ENCODE data around the gene PNKD.

PNKD gene

DNA sequence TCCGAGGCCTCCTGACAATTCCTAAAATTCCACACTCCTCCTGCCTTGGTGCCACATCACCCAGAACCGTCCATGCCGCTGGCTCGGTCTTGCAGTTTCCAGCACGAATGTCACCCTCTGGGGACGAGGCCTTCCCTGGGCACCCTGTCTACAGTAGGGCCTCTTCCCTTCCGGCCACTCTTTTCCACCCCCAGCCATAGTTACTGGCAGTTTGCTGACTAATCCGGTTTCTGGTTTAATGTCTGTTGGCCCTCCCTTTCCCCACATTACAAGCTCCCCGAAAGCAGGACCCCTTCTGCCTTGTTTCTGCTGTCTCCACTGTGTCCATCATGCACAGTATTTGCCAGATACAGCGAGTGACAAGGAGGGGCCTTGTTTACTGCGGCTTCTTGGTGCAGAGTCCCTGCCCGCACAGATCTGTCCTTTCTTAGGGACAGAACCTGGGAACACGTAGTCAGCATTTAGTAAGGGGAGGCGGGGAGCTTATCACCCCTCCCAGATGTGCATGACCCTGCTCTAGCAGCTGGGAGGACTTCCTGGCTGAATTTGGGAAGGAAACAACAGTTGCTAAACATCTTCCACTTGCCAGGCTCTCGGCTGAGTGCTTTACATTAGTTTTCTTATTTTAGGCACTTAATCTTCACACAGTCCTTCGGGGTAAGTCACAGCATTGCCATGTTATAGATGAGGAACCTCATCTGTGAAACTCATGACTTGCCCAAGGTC lies 62.8 kb downstream of the PNKD start:
- Histone ChIP-seq H3K4me3 (ENCODE audit: low read length) (no peak overlapping the region), H3K36me3 (ENCODE audit: control insufficient read depth, insufficient read depth, low read length) (no peaks in the 10 kb centered on the region), H3K27me3 (ENCODE audit: control insufficient read depth, insufficient read depth, low read length) (no peaks in the 10 kb centered on the region), H3K27ac (ENCODE audit: low read depth, low read length) (no peak overlapping the region), H3K9ac (ENCODE audit: low read length) (no peak overlapping the region), H3K4me1 (ENCODE audit: control insufficient read depth, insufficient read depth, low read length) (no peaks in the 10 kb centered on the region)

DNA sequence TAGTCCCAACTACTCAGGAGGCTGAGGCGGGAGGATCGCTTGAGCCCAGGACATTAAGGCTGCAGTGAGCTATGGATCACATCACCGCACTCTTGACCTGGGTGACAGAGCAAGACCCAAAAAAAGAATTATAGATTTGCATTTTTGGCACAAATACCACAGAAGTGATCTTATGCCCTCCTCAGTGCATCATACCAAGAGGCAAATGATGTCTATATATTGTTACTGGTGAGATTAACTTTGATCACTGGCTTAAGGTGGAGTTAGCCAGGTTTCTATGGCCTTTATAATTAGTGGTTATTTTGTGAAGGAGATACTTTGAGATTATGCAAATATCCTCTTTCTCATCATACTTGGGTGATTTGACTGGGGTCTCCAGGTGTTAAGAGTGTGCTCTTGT lies 64.2 kb downstream of the PNKD start:
- H3K36me3 ChIP-seq (ENCODE audit: control insufficient read depth, insufficient read depth, low read length): no peaks in the 10 kb centered on the region
- H3K27ac ChIP-seq (ENCODE audit: low read depth, low read length): no peak overlapping the region

DNA sequence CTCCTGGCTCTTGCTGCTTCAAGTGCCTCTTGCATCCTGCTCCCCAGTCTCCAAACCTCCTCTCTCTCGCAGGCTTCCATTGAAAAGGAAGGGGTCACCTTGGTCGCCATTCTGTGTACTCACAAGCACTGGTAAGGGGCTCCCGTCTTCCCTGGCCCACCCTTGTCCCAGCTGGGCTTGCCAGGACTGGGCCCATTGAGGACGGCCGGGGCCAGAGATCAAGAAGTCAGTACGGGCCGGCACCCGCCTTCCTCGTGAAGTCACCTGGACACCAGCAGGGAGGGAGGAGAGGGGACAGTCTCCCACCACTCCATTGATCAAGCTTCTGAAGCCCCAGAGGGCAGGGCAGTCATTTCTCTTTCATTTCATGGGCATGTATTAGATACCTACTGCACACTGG lies 70.3 kb downstream of the PNKD start:
- no peaks in the 10 kb centered on the region for H3K4me1 ChIP-seq (ENCODE audit: control insufficient read depth, insufficient read depth, low read length)
- H3K27me3 ChIP-seq (ENCODE audit: control insufficient read depth, insufficient read depth, low read length): no peaks in the 10 kb centered on the region
- H3K9ac ChIP-seq (ENCODE audit: low read length): no peak overlapping the region
- H3K36me3 ChIP-seq (ENCODE audit: control insufficient read depth, insufficient read depth, low read length): no peaks in the 10 kb centered on the region
- H3K27ac ChIP-seq (ENCODE audit: low read depth, low read length): no peak overlapping the region
- H3K4me3 ChIP-seq (ENCODE audit: low read length): no peak overlapping the region

More for the DNA sequence above, 64.2 kb downstream of the PNKD start:
- Histone ChIP-seq H3K27me3 (ENCODE audit: control insufficient read depth, insufficient read depth, low read length) (no peaks in the 10 kb centered on the region), H3K4me3 (ENCODE audit: low read length) (no peak overlapping the region), H3K4me1 (ENCODE audit: control insufficient read depth, insufficient read depth, low read length) (no peaks in the 10 kb centered on the region), H3K9ac (ENCODE audit: low read length) (no peak overlapping the region)

DNA sequence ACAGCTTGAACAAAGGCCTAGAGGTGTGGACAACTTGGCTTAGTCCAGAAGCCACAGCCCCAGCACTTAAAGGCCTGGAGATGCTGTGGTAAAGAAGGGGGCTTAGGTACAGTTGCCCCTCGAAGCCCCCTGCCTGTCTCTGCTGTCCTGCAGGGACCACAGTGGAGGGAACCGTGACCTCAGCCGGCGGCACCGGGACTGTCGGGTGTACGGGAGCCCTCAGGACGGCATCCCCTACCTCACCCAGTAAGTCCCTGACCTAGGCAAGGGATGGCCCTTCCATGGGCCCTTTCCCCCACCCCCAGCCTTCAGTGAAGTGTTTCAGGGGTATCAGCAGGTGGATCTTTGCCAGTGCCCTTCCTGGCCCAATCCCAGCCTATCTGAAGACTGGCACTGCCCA lies 71.1 kb downstream of the PNKD start:
- H3K27ac ChIP-seq (ENCODE audit: low read depth, low read length): no peak overlapping the region
- H3K36me3 ChIP-seq (ENCODE audit: control insufficient read depth, insufficient read depth, low read length): no peaks in the 10 kb centered on the region
- H3K4me1 ChIP-seq (ENCODE audit: control insufficient read depth, insufficient read depth, low read length): no peaks in the 10 kb centered on the region
- H3K9ac ChIP-seq (ENCODE audit: low read length): no peak overlapping the region
- no peaks in the 10 kb centered on the region for H3K27me3 ChIP-seq (ENCODE audit: control insufficient read depth, insufficient read depth, low read length)
- no peak overlapping the region for H3K4me3 ChIP-seq (ENCODE audit: low read length)

DNA sequence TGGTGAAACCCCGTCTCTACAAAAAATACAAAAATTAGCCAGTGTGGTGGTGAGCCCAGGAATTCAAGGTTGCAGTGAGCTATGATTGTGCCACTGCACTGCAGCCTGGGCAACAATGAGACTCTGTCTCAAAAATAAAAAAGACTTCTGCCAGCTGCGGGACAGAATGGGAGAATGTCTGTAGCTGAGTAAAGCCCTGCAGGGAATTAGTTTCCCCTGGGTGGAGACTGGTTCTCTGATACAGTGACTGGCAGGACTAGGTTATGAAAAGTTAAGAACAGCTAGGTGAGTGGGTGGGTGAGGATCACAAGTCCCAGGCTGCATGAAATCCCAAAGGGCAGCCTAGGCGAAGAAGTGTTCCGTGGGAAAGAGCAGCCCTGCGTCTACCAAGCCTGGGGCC lies 72.5 kb downstream of the PNKD start:
- H3K4me3 ChIP-seq (ENCODE audit: low read length): no peak overlapping the region
- no peak overlapping the region for H3K9ac ChIP-seq (ENCODE audit: low read length)
- no peaks in the 10 kb centered on the region for H3K4me1 ChIP-seq (ENCODE audit: control insufficient read depth, insufficient read depth, low read length)
- no peaks in the 10 kb centered on the region for H3K27me3 ChIP-seq (ENCODE audit: control insufficient read depth, insufficient read depth, low read length)
- H3K36me3 ChIP-seq (ENCODE audit: control insufficient read depth, insufficient read depth, low read length): no peaks in the 10 kb centered on the region
- H3K27ac ChIP-seq (ENCODE audit: low read depth, low read length): no peak overlapping the region

DNA sequence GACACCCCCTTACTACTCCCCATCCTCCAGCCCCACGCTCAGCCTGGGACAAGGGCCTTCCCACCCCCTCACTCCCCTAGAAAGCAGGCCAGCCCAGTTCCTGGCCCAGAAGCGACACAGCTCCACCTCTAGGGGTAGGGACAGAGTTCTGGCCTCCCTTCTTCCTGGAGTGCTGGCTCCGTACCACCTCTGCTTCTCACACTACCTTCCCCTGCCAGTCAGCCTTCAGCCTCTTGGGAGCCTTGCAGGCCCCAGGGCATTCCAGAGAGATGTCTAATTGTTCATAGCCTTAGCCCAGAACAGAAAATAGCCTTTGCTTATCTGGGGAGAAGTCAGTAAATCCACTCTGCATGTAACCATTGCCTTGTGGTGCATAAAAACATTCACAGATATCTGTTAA lies 73.3 kb downstream of the PNKD start:
- Histone ChIP-seq H3K36me3 (ENCODE audit: control insufficient read depth, insufficient read depth, low read length) (no peaks in the 10 kb centered on the region), H3K27me3 (ENCODE audit: control insufficient read depth, insufficient read depth, low read length) (no peaks in the 10 kb centered on the region), H3K27ac (ENCODE audit: low read depth, low read length) (no peak overlapping the region), H3K4me1 (ENCODE audit: control insufficient read depth, insufficient read depth, low read length) (no peaks in the 10 kb centered on the region), H3K9ac (ENCODE audit: low read length) (no peak overlapping the region), H3K4me3 (ENCODE audit: low read length) (no peak overlapping the region)

DNA sequence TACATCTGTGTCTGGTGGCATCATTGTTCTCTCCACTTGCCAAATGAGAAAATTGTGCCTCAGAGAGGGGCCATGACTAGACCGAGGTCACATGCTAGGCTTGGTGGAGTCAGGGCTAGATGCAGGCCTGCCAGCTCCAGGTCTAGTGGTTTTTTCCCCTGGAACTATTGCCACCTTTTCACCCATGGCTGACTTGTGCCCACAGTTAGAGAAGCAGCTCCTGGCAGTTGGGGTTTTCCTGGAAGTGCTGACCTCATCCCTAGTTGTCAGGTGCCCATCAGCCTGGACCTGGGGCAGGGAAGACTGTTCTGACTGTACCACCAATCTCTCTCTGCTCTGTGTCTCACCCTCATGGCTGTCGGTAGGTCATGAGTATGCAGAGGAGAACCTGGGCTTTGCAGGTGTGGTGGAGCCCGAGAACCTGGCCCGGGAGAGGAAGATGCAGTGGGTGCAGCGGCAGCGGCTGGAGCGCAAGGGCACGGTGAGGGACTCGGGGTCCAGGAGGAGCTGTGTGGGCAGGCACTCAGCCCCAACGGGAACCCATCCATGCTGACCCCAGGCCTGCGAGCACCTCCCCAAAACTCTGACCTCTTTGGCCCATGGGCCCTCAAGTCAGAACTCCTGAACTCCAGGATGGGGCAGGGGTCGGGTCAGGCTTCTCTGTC lies 73.9 kb downstream of the PNKD start:
- no peaks in the 10 kb centered on the region for H3K36me3 ChIP-seq (ENCODE audit: control insufficient read depth, insufficient read depth, low read length)
- H3K4me1 ChIP-seq (ENCODE audit: control insufficient read depth, insufficient read depth, low read length): no peaks in the 10 kb centered on the region
- H3K27ac ChIP-seq (ENCODE audit: low read depth, low read length): no peak overlapping the region

DNA sequence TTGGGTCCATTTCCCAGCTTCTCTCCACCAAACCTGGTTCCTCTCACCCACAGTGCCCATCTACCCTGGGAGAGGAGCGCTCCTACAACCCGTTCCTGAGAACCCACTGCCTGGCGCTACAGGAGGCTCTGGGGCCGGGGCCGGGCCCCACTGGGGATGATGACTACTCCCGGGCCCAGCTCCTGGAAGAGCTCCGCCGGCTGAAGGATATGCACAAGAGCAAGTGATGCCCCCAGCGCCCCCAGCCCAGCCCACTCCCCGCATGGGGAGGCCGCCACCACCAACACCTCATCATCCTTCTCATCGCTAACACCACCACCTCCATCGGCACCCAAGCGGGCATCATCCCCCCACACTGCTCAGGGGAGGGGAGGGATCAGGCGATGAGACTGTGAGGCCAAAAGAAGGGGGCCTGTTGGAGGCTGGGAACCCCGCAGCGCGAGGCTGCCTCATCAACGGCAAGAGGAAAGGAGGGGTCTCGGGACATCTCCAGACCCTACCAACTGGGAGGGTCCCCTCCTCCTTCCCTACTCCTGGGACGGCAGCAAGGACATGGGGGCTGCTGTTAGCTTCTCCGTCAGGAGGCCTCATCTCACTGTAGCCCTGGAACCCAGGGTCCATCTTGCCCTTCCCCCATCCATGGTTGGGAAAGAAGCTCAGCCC lies 74.6 kb downstream of the PNKD start:
- H3K9ac ChIP-seq (ENCODE audit: low read length): no peak overlapping the region
- H3K4me1 ChIP-seq (ENCODE audit: control insufficient read depth, insufficient read depth, low read length): no peaks in the 10 kb centered on the region
- no peak overlapping the region for H3K4me3 ChIP-seq (ENCODE audit: low read length)
- H3K27ac ChIP-seq (ENCODE audit: low read depth, low read length): no peak overlapping the region
- H3K27me3 ChIP-seq (ENCODE audit: control insufficient read depth, insufficient read depth, low read length): no peaks in the 10 kb centered on the region
- H3K36me3 ChIP-seq (ENCODE audit: control insufficient read depth, insufficient read depth, low read length): no peaks in the 10 kb centered on the region

More for the DNA sequence above, 73.9 kb downstream of the PNKD start:
- H3K9ac ChIP-seq (ENCODE audit: low read length): no peak overlapping the region
- no peak overlapping the region for H3K4me3 ChIP-seq (ENCODE audit: low read length)
- H3K27me3 ChIP-seq (ENCODE audit: control insufficient read depth, insufficient read depth, low read length): no peaks in the 10 kb centered on the region

DNA sequence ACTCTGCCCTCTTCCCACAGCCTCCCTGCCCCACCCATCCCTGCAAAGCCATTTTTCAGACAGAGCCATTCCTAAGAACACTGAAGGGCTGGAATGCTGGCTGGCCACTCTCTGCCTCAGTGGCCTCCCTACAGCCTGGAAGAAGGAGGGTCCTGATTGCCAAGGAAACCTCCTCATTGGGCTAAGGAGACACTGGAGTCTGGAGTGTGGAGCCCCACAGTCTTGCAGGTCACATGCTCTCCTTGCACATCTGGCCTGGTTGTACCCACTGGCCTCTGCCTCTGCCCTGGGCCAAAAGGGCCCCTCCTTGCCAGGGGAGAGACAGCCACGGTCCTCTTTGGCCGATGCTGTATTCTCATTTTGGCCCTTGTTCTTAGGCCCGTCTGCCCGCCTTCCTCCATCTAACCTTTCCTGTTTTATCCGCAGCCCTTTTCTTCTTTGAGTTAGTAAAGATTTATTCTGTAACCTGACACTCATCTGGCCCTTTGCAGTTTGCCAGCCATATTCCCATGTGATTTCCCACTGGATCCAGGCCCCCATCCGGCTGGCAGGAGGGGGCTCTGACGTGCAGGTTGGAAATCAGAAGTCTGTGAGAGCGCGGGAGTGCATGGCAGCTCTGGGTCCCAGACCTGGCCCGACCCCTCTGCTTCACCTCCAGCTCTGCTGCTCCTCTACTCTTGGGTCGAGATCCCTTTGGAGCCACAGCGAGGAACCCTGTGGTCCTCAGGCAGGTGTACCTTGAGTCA lies 75.3 kb downstream of the PNKD start:
- Histone ChIP-seq H3K27me3 (ENCODE audit: control insufficient read depth, insufficient read depth, low read length) (no peaks in the 10 kb centered on the region), H3K27ac (ENCODE audit: low read depth, low read length) (no peak overlapping the region), H3K9ac (ENCODE audit: low read length) (no peak overlapping the region), H3K36me3 (ENCODE audit: control insufficient read depth, insufficient read depth, low read length) (no peaks in the 10 kb centered on the region), H3K4me1 (ENCODE audit: control insufficient read depth, insufficient read depth, low read length) (no peaks in the 10 kb centered on the region), H3K4me3 (ENCODE audit: low read length) (no peak overlapping the region)

DNA sequence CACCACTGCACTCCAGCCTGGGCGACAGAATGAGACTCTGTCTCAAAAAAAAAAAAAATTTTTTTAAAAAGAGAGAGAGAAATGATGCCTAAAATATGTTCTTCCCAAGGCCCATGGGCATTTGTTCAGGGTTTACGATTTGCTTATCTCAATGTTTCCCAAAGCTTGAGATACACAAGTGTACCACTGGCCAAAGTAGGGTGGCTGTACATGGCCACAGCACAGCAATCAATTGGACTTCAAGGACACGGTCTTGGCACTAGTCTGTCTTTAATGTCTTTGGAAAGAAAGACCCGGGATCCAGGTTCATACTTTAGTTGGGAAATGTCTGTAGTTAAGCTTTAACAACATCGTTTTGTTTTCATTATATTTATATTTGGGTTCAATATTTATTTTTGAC lies 76.9 kb downstream of the PNKD start:
- no peak overlapping the region for H3K9ac ChIP-seq (ENCODE audit: low read length)
- H3K27me3 ChIP-seq (ENCODE audit: control insufficient read depth, insufficient read depth, low read length): no peaks in the 10 kb centered on the region
- no peak overlapping the region for H3K27ac ChIP-seq (ENCODE audit: low read depth, low read length)
- no peaks in the 10 kb centered on the region for H3K4me1 ChIP-seq (ENCODE audit: control insufficient read depth, insufficient read depth, low read length)
- no peaks in the 10 kb centered on the region for H3K36me3 ChIP-seq (ENCODE audit: control insufficient read depth, insufficient read depth, low read length)
- no peak overlapping the region for H3K4me3 ChIP-seq (ENCODE audit: low read length)

DNA sequence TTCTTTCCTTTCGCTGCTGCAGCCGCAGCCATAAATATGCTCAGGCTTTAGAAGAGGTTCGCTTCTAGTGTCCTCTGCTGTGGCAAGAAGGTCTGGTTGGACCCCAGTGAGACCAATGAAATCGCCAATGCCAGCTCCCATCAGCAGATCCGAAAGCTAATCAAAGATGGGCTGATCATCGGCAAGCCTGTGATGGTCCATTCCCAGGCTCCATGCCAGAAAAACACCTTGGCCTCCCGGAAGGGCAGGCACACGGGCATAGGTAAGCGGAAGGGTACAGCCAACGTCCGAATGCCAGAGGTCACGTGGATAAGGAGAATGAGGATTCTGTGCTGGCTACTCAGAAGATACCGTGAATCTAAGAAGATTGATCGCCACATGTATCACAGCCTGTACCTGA lies 83.7 kb downstream of the PNKD start:
- Histone ChIP-seq H3K4me1 (ENCODE audit: control insufficient read depth, insufficient read depth, low read length) (no peaks in the 10 kb centered on the region), H3K4me3 (ENCODE audit: low read length) (no peak overlapping the region), H3K27me3 (ENCODE audit: control insufficient read depth, insufficient read depth, low read length) (no peaks in the 10 kb centered on the region), H3K9ac (ENCODE audit: low read length) (no peak overlapping the region), H3K36me3 (ENCODE audit: control insufficient read depth, insufficient read depth, low read length) (no peaks in the 10 kb centered on the region), H3K27ac (ENCODE audit: low read depth, low read length) (no peak overlapping the region)

DNA sequence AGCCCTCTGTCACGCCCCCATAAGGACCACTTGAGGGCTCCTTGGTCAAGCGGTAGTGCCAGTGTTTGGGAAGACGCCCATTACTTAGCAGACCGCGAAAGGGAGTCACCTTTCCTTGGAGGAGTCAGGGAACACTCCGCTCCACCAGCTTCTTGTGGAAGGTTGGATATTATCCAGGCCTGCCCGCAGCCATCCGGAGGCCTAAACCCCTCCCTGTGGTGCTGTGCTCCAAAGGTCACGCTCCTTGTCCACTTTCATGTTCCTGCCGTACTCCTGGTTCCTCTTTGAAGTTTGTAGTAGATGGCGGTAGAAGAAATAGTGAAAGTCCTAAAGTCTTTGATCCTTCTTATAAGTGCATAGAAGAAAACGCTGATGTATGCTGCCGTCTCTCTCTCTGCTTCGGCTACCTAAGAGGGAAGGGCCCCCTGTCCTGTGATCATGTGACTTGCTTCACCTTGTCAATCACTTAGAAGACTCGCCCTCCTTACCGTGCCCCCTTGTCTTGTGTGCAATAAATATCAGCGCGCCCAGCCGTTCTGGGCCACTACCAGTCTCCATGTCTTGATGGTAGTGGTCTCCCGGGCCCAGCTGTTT lies 84.6 kb downstream of the PNKD start:
- no peak overlapping the region for H3K4me3 ChIP-seq (ENCODE audit: low read length)
- H3K36me3 ChIP-seq (ENCODE audit: control insufficient read depth, insufficient read depth, low read length): no peaks in the 10 kb centered on the region
- no peaks in the 10 kb centered on the region for H3K4me1 ChIP-seq (ENCODE audit: control insufficient read depth, insufficient read depth, low read length)
- H3K27ac ChIP-seq (ENCODE audit: low read depth, low read length): no peak overlapping the region
- H3K9ac ChIP-seq (ENCODE audit: low read length): no peak overlapping the region
- H3K27me3 ChIP-seq (ENCODE audit: control insufficient read depth, insufficient read depth, low read length): no peaks in the 10 kb centered on the region
